ENCODE data around the gene EVA1C. TPM values are rescaled to one million over a fixed set of nuclear protein-coding genes. Genes with fewer than 3 reads are reported as not detected.
"Not testable (repeated sequence)": the region's sequence is repeated elsewhere in the genome, so short reads cannot be mapped to it uniquely, and the experiment has no call there.

The EVA1C gene
- polyA plus RNA-seq, 10 donors, result 1.8 to 3.4 (median 2.9) TPM

GRCh38 chr21:32462564-32462963 is 50.1 kb downstream of the EVA1C start:
- DNase-seq, result not testable (repeated sequence)

GRCh38 chr21:32463367-32463766 is 50.9 kb downstream of the EVA1C start:
- DNase-seq, result no peak

GRCh38 chr21:32463889-32464300 is 51.4 kb downstream of the EVA1C start:
- DNase-seq, result no peak

- no peak for DNase-seq
Measured at GRCh38 chr21:32467291-32467690, 54.8 kb downstream of the EVA1C start.

- DNase-seq, result no peak
Measured at GRCh38 chr21:32468681-32469111, 56.2 kb downstream of the EVA1C start.

GRCh38 chr21:32469628-32470027 is 57.1 kb downstream of the EVA1C start:
- no peak for DNase-seq

GRCh38 chr21:32470206-32470605 is 57.7 kb downstream of the EVA1C start:
- no peak for DNase-seq

- DNase-seq, result no peak
Measured at GRCh38 chr21:32472890-32473765, 60.6 kb downstream of the EVA1C start.

- no peak for DNase-seq
Measured at GRCh38 chr21:32474179-32475059, 61.9 kb downstream of the EVA1C start.

GRCh38 chr21:32475162-32475812 is 62.8 kb downstream of the EVA1C start:
- peak; percentile 58 to 83 (median 62) for DNase-seq

- DNase-seq, result no peak
Measured at GRCh38 chr21:32476661-32477423, 64.3 kb downstream of the EVA1C start.

GRCh38 chr21:32477424-32477745 is 64.9 kb downstream of the EVA1C start:
- no peak for DNase-seq

- DNase-seq, result no peak
Measured at GRCh38 chr21:32481875-32482408, 69.4 kb downstream of the EVA1C start.

- no peak for DNase-seq
Measured at GRCh38 chr21:32482565-32483292, 70.2 kb downstream of the EVA1C start.

GRCh38 chr21:32483293-32483595 is 70.7 kb downstream of the EVA1C start:
- DNase-seq, result no peak

- no peak for DNase-seq
Measured at GRCh38 chr21:32484706-32485380, 72.3 kb downstream of the EVA1C start.

- no peak for DNase-seq
Measured at GRCh38 chr21:32492376-32492775, 79.9 kb downstream of the EVA1C start.

- no peak for DNase-seq
Measured at GRCh38 chr21:32494934-32495709, 82.6 kb downstream of the EVA1C start.

GRCh38 chr21:32496568-32496967 is 84.1 kb downstream of the EVA1C start:
- DNase-seq, result no peak

Data from muscle of back (tissue), 11 donors.